SK-N-SH (cell line): Measurements from ENCODE around the gene LLGL1. TPM values are rescaled to one million over a fixed set of nuclear protein-coding genes. Genes with fewer than 3 reads are reported as not detected.

ENCODE experiments used
- CTCF ChIA-PET: fragments of 300-600, 350-600 bp; formaldehyde crosslinking; extraction: SDS; loops from one replicate; lab custom pipeline; 2021; lab: Yijun Ruan, JAX
- POLR2A ChIA-PET: fragments of 350-600 bp; sonication (Branson Sonifier 250); formaldehyde crosslinking; extraction: SDS; loops from one replicate; lab custom pipeline; 2020; ENCODE audit warnings: antibody characterized with exemption, inconsistent platforms; lab: Yijun Ruan, JAX
- DNase-seq: peaks from one replicate; pipeline ENCODE4 v3.0.0; 2012
- H2AFZ ChIP-seq: fragments of 200-600 bp; sonication (generic); 2 replicates; pipeline ENCODE4 v1.8.1; 2016; ENCODE audit warnings: antibody characterized with exemption, mild to moderate bottlenecking, low read depth
- H3F3A ChIP-seq: fragments of 200-600 bp; sonication (generic); replicated peaks from 2 replicates; pipeline ENCODE3; 2016; ENCODE audit warnings: antibody characterized with exemption, mild to moderate bottlenecking; ENCODE audit not compliant: insufficient read depth
- H3K27ac ChIP-seq, 2 experiments: fragments of 200-500 bp in 1 of 2; fragments of 200-600 bp in 1 of 2; sonication (Bioruptor generic) in 1 of 2; sonication (generic), shearing (Covaris generic) in 1 of 2; 2 replicates each; pipeline versions ENCODE4 v1.5.1 to v1.6.1; 2014 to 2016; ENCODE audit warnings: low read depth in 2 of 2, inconsistent platforms in 1 of 2, low read length in 1 of 2, mild to moderate bottlenecking in 1 of 2, mixed read lengths in 1 of 2
- H3K27me3 ChIP-seq: fragments of 200-600 bp; sonication (generic), shearing (Covaris generic); 2 replicates; pipeline ENCODE4 v1.6.1; 2016; ENCODE audit warnings: mixed run types; ENCODE audit not compliant: insufficient read depth
- H3K36me3 ChIP-seq, 2 experiments: fragments of 200-500 bp in 1 of 2; fragments of 200-600 bp in 1 of 2; sonication (Bioruptor generic) in 1 of 2; sonication (generic) in 1 of 2; replicated peaks in 1 of 2; 2 replicates each; pipeline versions ENCODE3 to v1.5.1; 2014 to 2016; ENCODE audit warnings: low read length in 1 of 2, mild to moderate bottlenecking in 1 of 2; ENCODE audit not compliant: insufficient read depth in 2 of 2, control insufficient read depth in 1 of 2
- H3K4me1 ChIP-seq, 2 experiments: fragments of 200-500 bp in 1 of 2; fragments of 200-600 bp in 1 of 2; sonication (Bioruptor generic) in 1 of 2; sonication (generic), shearing (Covaris generic) in 1 of 2; 2 replicates each; pipeline versions ENCODE4 v1.5.1 to v1.6.1; 2014 to 2016; ENCODE audit warnings: low read depth in 1 of 2, low read length in 1 of 2, mixed run types in 1 of 2; ENCODE audit not compliant: insufficient read depth in 2 of 2, control insufficient read depth in 1 of 2
- H3K4me2 ChIP-seq: fragments of 200-600 bp; sonication (generic), shearing (Covaris generic); 2 replicates; pipeline ENCODE4 v1.6.1; 2017; ENCODE audit warnings: mixed run types
- H3K4me3 ChIP-seq, 2 experiments: fragments of 200-500 bp in 1 of 2; fragments of 200-600 bp in 1 of 2; sonication (Bioruptor generic) in 1 of 2; sonication (generic), shearing (Covaris generic) in 1 of 2; 2 replicates each; pipeline versions ENCODE4 v1.5.1 to v1.8.1; 2014 to 2016; ENCODE audit warnings: low read depth in 2 of 2, inconsistent platforms in 1 of 2, low read length in 1 of 2, mild to moderate bottlenecking in 1 of 2, mixed read lengths in 1 of 2, moderate library complexity in 1 of 2
- H3K79me2 ChIP-seq: fragments of 200-600 bp; sonication (generic); 2 replicates; pipeline ENCODE4 v1.8.1; 2017; ENCODE audit warnings: mild to moderate bottlenecking; ENCODE audit not compliant: insufficient read depth
- H3K9ac ChIP-seq: fragments of 200-600 bp; sonication (generic); 2 replicates; pipeline ENCODE4 v1.6.1; 2017; ENCODE audit warnings: mixed run types
- H3K9me2 ChIP-seq: fragments of 200-600 bp; sonication (generic); 2 replicates; pipeline ENCODE4 v1.6.1; 2017; ENCODE audit warnings: mixed run types
- H3K9me3 ChIP-seq: fragments of 200-600 bp; sonication (generic); 2 replicates; pipeline ENCODE4 v1.6.1; 2017; ENCODE audit warnings: mixed run types, mild to moderate bottlenecking, moderate library complexity
- H4K20me1 ChIP-seq: fragments of 200-600 bp; sonication (generic); 2 replicates; pipeline ENCODE4 v1.6.1; 2017; ENCODE audit warnings: mild to moderate bottlenecking, mixed run types; ENCODE audit not compliant: insufficient read depth
- ELF1 ChIP-seq: IDR thresholded peaks from 2 replicates; pipeline ENCODE4 v1.4.0; 2012
- EP300 ChIP-seq, 2 experiments: IDR thresholded peaks; 2 replicates each; pipeline versions ENCODE4 v1.4.0 to v1.6.1; 2012; ENCODE audit warnings: borderline replicate concordance in 1 of 2, low read depth in 1 of 2, low read length in 1 of 2
- EZH2phosphoT487 ChIP-seq: fragments of 200-600 bp; sonication (generic); IDR thresholded peaks from 2 replicates; pipeline ENCODE4 v1.6.1; 2017; ENCODE audit warnings: low read depth, mixed run types, mild to moderate bottlenecking, antibody characterized with exemption, moderate library complexity, borderline replicate concordance
- FOSL2 ChIP-seq: IDR thresholded peaks from 2 replicates; pipeline ENCODE4 v1.4.0; 2012; ENCODE audit warnings: low read depth, mild to moderate bottlenecking, moderate library complexity, borderline replicate concordance
- FOXJ3 ChIP-seq: sonication (generic); formaldehyde crosslinking; IDR thresholded peaks from 2 replicates; pipeline ENCODE4 v1.5.1; 2020; ENCODE audit warnings: mild to moderate bottlenecking, missing genetic modification reagents
- GABPA ChIP-seq: IDR thresholded peaks from 2 replicates; pipeline ENCODE4 v1.4.0; 2012; ENCODE audit warnings: low read depth, mild to moderate bottlenecking
- JUND ChIP-seq: IDR thresholded peaks from 2 replicates; pipeline ENCODE4 v1.4.0; 2012
- PBX3 ChIP-seq: IDR thresholded peaks from 2 replicates; pipeline ENCODE4; 2012
- SIN3A ChIP-seq: IDR thresholded peaks from 2 replicates; pipeline ENCODE4 v1.6.1; 2012; ENCODE audit warnings: low read depth, mild to moderate bottlenecking, low read length, moderate library complexity, borderline replicate concordance
- TEAD4 ChIP-seq: IDR thresholded peaks from 2 replicates; pipeline ENCODE4 v1.4.0; 2012; ENCODE audit warnings: mild to moderate bottlenecking, borderline replicate concordance; ENCODE audit not compliant: insufficient read depth
- USF1 ChIP-seq: IDR thresholded peaks from 2 replicates; pipeline ENCODE4 v1.4.0; 2012; ENCODE audit warnings: low read depth, borderline replicate concordance
- WGBS: methylation state at CpG from one replicate; pipeline ENCODE4 v1.1.6; 2017; ENCODE audit warnings: low lambda C conversion rate; 5-methylcytosine and 5-hydroxymethylcytosine counted together
- polyA plus RNA-seq, 3 experiments: library from polyadenylated mRNA; depleted of rRNA; stranded (reverse); fragments of >200 nt; gene quantifications; 2 replicates each; pipeline ENCODE4 v1.2.3, GENCODE V29; 2012

The LLGL1 gene
- polyA plus RNA-seq, 1 of the 3 experiments (the other 2 are of a cell fraction), result 31.4 TPM

- WGBS, result 94% methylated on average over 16 of the region's 50 CpGs
- Histone ChIP-seq H3K4me3 (no peak overlapping the region), H3K9me2 (no peaks in the 10 kb centered on the region), H3K4me1 (peaks cover 8 to 17% of the 10 kb centered on the region in 2 experiments; a peak in 2 of 4 replicates), H3K27ac (no peak overlapping the region), H3K4me2 (no peak overlapping the region), H2AFZ (no peak overlapping the region), H3K36me3 (peaks cover 0 to 24% of the 10 kb centered on the region in 2 experiments), H3K27me3 (no peaks in the 10 kb centered on the region), H4K20me1 (no peaks in the 10 kb centered on the region), H3K79me2 (peaks cover 26% of the 10 kb centered on the region), H3F3A (peaks cover 9% of the 10 kb centered on the region), H3K9ac (no peak overlapping the region), H3K9me3 (no peaks in the 10 kb centered on the region)
- CTCF ChIA-PET, result interaction anchor here (1.1 to 1.4 kb wide), 2 partner anchors 37 to 46 kb away, joined by 3 to 5 read pairs; no protein-coding TSS in a partner anchor
- POLR2A ChIA-PET, result no interaction called here
- TF ChIP-seq PBX3 (no peak), GABPA (no peak), EZH2phosphoT487 (no peak), TEAD4 (no peak)
- no peak for DNase-seq
These were observed 38.6 kb downstream of the LLGL1 start for GRCh38 chr17:18263885-18264682.

- 89% methylated on average over 8 of the region's 10 CpGs for WGBS
These were observed 41.9 kb downstream of the LLGL1 start for GRCh38 chr17:18267366-18267765.

More at GRCh38 chr17:18267366-18267765, 41.9 kb downstream of the LLGL1 start:
- DNase-seq, result no peak
- peaks cover 3 to 26% of the 10 kb centered on the region in 2 experiments for H3K36me3 ChIP-seq
- no peaks in the 10 kb centered on the region for H3K9me2 ChIP-seq
- no peaks in the 10 kb centered on the region for H3K27me3 ChIP-seq
- no peak overlapping the region for H3K27ac ChIP-seq
- peaks cover 8% of the 10 kb centered on the region for H3K79me2 ChIP-seq
- no peaks in the 10 kb centered on the region for H4K20me1 ChIP-seq
- H3K4me1 ChIP-seq, result no peaks in the 10 kb centered on the region; a peak in 2 of 4 replicates
- H3F3A ChIP-seq, result peaks cover 3% of the 10 kb centered on the region
- POLR2A ChIA-PET, result no interaction called here
- no peak overlapping the region for H3K4me2 ChIP-seq
- H3K4me3 ChIP-seq, result no peak overlapping the region
- no peak for TF ChIP-seq FOSL2
- TF ChIP-seq USF1, result no peak
- TF ChIP-seq EP300 (IDR thresholded peaks at IDR 0.05; ENCODE audit: borderline replicate concordance in 1 of 2, low read depth in 1 of 2, low read length in 1 of 2), result no peak
- no peak for TF ChIP-seq FOXJ3 (CRISPR knock-in tag)
- TF ChIP-seq SIN3A, result no peak
- no peak for TF ChIP-seq JUND
- TF ChIP-seq ELF1, result no peak
- CTCF ChIA-PET, result no interaction called here
- no peak overlapping the region for H2AFZ ChIP-seq
- no peak overlapping the region for H3K9ac ChIP-seq
- no peaks in the 10 kb centered on the region for H3K9me3 ChIP-seq
